ENCODE results near the gene PCSK1. TPM values are rescaled to one million over a fixed set of nuclear protein-coding genes. Genes with fewer than 3 reads are reported as not detected.

The PCSK1 gene
- total RNA-seq, 2 experiments from 2014 or later: not detected

- DNase-seq (ENCODE audit: low spot score): no peak
- Histone ChIP-seq H2AFZ (ENCODE audit: low read length) (no peak overlapping the region), H3K4me1 (ENCODE audit: insufficient read depth, low read length, poor library complexity, severe bottlenecking) (no peaks in the 10 kb centered on the region), H3K4me2 (ENCODE audit: low read length) (no peak overlapping the region), H3K9me2 (ENCODE audit: insufficient read depth, low read length) (no peaks in the 10 kb centered on the region), H4K20me1 (ENCODE audit: insufficient read depth, low read length) (no peaks in the 10 kb centered on the region), H3K4me3 (ENCODE audit: low read depth, low read length, poor library complexity, severe bottlenecking) (no peak overlapping the region), H3K27ac (ENCODE audit: low read depth, low read length, poor library complexity, severe bottlenecking) (no peak overlapping the region), H3K9me3 (ENCODE audit: low read length) (no peaks in the 10 kb centered on the region), H3K79me2 (ENCODE audit: insufficient read depth, low read depth, low read length) (no peaks in the 10 kb centered on the region), H3K36me3 (ENCODE audit: insufficient read depth, low read length) (no peaks in the 10 kb centered on the region)
- TF ChIP-seq EZH2phosphoT487 (IDR thresholded peaks at IDR 0.05; ENCODE audit: borderline replicate concordance, low read depth, low read length) (no peak), CTCF (conservative IDR thresholded peaks at IDR 0.05; ENCODE audit: low read length) (no peak)
- ChIA-PET CTCF (ENCODE audit: unreplicated experiment) (no interaction called here), POLR2A (interaction anchor here (0.6 to 0.7 kb wide), 2 partner anchors 211 to 1667 kb away, joined by 4 to 8 read pairs; no protein-coding TSS in a partner anchor)
- intact Hi-C loops (cut with micrococcal nuclease; ENCODE audit: unreplicated experiment): no loop called here
- no TSS peak for BruUV-seq (replicated peaks)
Observed at GRCh38 chr5:96478983-96479382, 45.9 kb upstream of the PCSK1 start.

- no TSS peak for BruUV-seq (replicated peaks)
- intact Hi-C loops (cut with micrococcal nuclease; ENCODE audit: unreplicated experiment): no loop called here
- POLR2A ChIA-PET: interaction anchor here (0.5 kb wide), 1 partner anchor 192 kb away, joined by 3 read pairs; no protein-coding TSS in a partner anchor
- Histone ChIP-seq H3K4me1 (ENCODE audit: insufficient read depth, low read length, poor library complexity, severe bottlenecking) (no peaks in the 10 kb centered on the region), H3K36me3 (ENCODE audit: insufficient read depth, low read length) (no peaks in the 10 kb centered on the region), H3K27ac (ENCODE audit: low read depth, low read length, poor library complexity, severe bottlenecking) (no peak overlapping the region), H3K4me2 (ENCODE audit: low read length) (no peak overlapping the region), H2AFZ (ENCODE audit: low read length) (no peak overlapping the region), H3K9me3 (ENCODE audit: low read length) (no peaks in the 10 kb centered on the region), H4K20me1 (ENCODE audit: insufficient read depth, low read length) (no peaks in the 10 kb centered on the region), H3K4me3 (ENCODE audit: low read depth, low read length, poor library complexity, severe bottlenecking) (no peak overlapping the region), H3K79me2 (ENCODE audit: insufficient read depth, low read depth, low read length) (no peaks in the 10 kb centered on the region), H3K9me2 (ENCODE audit: insufficient read depth, low read length) (no peaks in the 10 kb centered on the region)
- CTCF ChIA-PET (ENCODE audit: unreplicated experiment): no interaction called here
- no peak for TF ChIP-seq EZH2phosphoT487 (IDR thresholded peaks at IDR 0.05; ENCODE audit: borderline replicate concordance, low read depth, low read length)
- no peak for TF ChIP-seq CTCF (conservative IDR thresholded peaks at IDR 0.05; ENCODE audit: low read length)
- no peak for DNase-seq (ENCODE audit: low spot score)
Observed at GRCh38 chr5:96476654-96477053, 43.6 kb upstream of the PCSK1 start.

GRCh38 chr5:96474073-96474472 is 41.0 kb upstream of the PCSK1 start:
- no peak for DNase-seq (ENCODE audit: low spot score)
- Histone ChIP-seq H3K9me2 (ENCODE audit: insufficient read depth, low read length) (no peaks in the 10 kb centered on the region), H3K4me3 (ENCODE audit: low read depth, low read length, poor library complexity, severe bottlenecking) (no peak overlapping the region), H3K79me2 (ENCODE audit: insufficient read depth, low read depth, low read length) (no peaks in the 10 kb centered on the region), H4K20me1 (ENCODE audit: insufficient read depth, low read length) (no peaks in the 10 kb centered on the region), H2AFZ (ENCODE audit: low read length) (no peak overlapping the region), H3K36me3 (ENCODE audit: insufficient read depth, low read length) (no peaks in the 10 kb centered on the region), H3K4me2 (ENCODE audit: low read length) (no peak overlapping the region), H3K27ac (ENCODE audit: low read depth, low read length, poor library complexity, severe bottlenecking) (no peak overlapping the region), H3K4me1 (ENCODE audit: insufficient read depth, low read length, poor library complexity, severe bottlenecking) (no peaks in the 10 kb centered on the region), H3K9me3 (ENCODE audit: low read length) (no peaks in the 10 kb centered on the region)
- intact Hi-C loops (cut with micrococcal nuclease; ENCODE audit: unreplicated experiment): no loop called here
- TF ChIP-seq CTCF (conservative IDR thresholded peaks at IDR 0.05; ENCODE audit: low read length): no peak
- TF ChIP-seq EZH2phosphoT487 (IDR thresholded peaks at IDR 0.05; ENCODE audit: borderline replicate concordance, low read depth, low read length): no peak
- no TSS peak for BruUV-seq (replicated peaks)
- CTCF ChIA-PET (ENCODE audit: unreplicated experiment): no interaction called here
- POLR2A ChIA-PET: interaction anchor here (0.6 kb wide), 1 partner anchor 34 kb away, joined by 3 read pairs; no protein-coding TSS in a partner anchor
